HUDEP-2 (cell line): ENCODE measurements around the gene CASK.

Experiments used
- DNase-seq, 76 experiments: peaks; one replicate each; lab custom pipeline; 2025; ENCODE audit not compliant: unreplicated experiment in 76 of 76; lab: John Stamatoyannopoulos, UW

The CASK gene

GRCh38 chrX:41599507-41599906, 323.8 kb downstream of the CASK start:
- no peak for DNase-seq

- DNase-seq: no peak
These were observed 326.8 kb downstream of the CASK start for GRCh38 chrX:41596596-41596995.

- DNase-seq: no peak
These were observed 328.7 kb downstream of the CASK start for GRCh38 chrX:41594634-41595033.

GRCh38 chrX:41591906-41592305, 331.4 kb downstream of the CASK start:
- DNase-seq: no peak

GRCh38 chrX:41590641-41591040, 332.7 kb downstream of the CASK start:
- DNase-seq: no peak

GRCh38 chrX:41589634-41590270, 333.6 kb downstream of the CASK start:
- no peak for DNase-seq

- DNase-seq: peak in 10 of 76 experiments; percentile 0 to 35 (median 2)
These were observed 335.1 kb downstream of the CASK start for GRCh38 chrX:41588271-41588670.

- peak in 1 of 76 experiments; percentile 4 for DNase-seq
These were observed 342.8 kb downstream of the CASK start for GRCh38 chrX:41580423-41581064.

GRCh38 chrX:41563876-41564275, 359.5 kb downstream of the CASK start:
- peak in 1 of 76 experiments; percentile 9 for DNase-seq

- DNase-seq: peak in 29 of 76 experiments; percentile 1 to 46 (median 9)
These were observed 362.3 kb downstream of the CASK start for GRCh38 chrX:41561045-41561444.

- peak in 49 of 76 experiments; percentile 0 to 72 (median 18) for DNase-seq
These were observed 363.9 kb downstream of the CASK start for GRCh38 chrX:41559235-41560052.

GRCh38 chrX:41558531-41558930, 364.8 kb downstream of the CASK start:
- peak in 20 of 76 experiments; percentile 0 to 44 (median 14) for DNase-seq

- DNase-seq: no peak
These were observed 366.4 kb downstream of the CASK start for GRCh38 chrX:41556958-41557357.

- no peak for DNase-seq
These were observed 369.7 kb downstream of the CASK start for GRCh38 chrX:41553688-41554087.

GRCh38 chrX:41548411-41548810, 374.9 kb downstream of the CASK start:
- no peak for DNase-seq

- no peak for DNase-seq
These were observed 379.7 kb downstream of the CASK start for GRCh38 chrX:41543668-41544067.

GRCh38 chrX:41543025-41543424, 380.3 kb downstream of the CASK start:
- DNase-seq: no peak

GRCh38 chrX:41542536-41542935, 380.8 kb downstream of the CASK start:
- no peak for DNase-seq

- DNase-seq: peak in 18 of 76 experiments; percentile 0 to 45 (median 2)
These were observed 381.2 kb downstream of the CASK start for GRCh38 chrX:41542135-41542534.

GRCh38 chrX:41541386-41541785, 382.0 kb downstream of the CASK start:
- no peak for DNase-seq

- DNase-seq: no peak
These were observed 384.6 kb downstream of the CASK start for GRCh38 chrX:41538707-41539106.
